Activated CD4-positive, CD25-positive, alpha-beta regulatory T cell treated with anti-CD3 and anti-CD28 coated beads, Interleukin-2, amount 50 U/mL, for 16 hours (primary cell): ENCODE measurements around the gene KRT5.
"Not testable (repeated sequence)": the region's sequence is repeated elsewhere in the genome, so short reads cannot be mapped to it uniquely, and the experiment has no call there.

Experiments used
- DNase-seq: peaks from one replicate; pipeline ENCODE4 v3.0.0-alpha.2; 2020; ENCODE audit warnings: low read depth, low spot score

Gene KRT5

DNA sequence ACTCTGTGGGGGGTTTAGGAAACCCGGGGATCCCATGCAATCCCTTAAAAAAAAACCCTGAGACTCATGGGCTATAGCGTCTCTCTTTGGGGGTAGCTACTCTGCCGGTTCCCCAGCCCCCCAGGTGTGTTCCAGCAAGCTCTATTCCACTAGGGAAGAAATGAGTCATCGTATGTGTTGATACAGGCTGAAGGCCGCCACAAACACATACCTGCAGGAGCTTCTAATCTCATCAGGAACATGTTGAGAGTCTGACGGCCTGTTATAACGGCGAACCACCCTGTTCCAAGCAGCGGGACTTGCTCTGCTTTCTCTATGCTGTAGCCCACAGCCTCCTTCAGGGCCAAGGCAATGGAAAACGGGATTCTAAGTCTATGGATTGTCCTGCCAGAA is 977 bp upstream of the KRT5 start:
- DNase-seq = no peak

DNA sequence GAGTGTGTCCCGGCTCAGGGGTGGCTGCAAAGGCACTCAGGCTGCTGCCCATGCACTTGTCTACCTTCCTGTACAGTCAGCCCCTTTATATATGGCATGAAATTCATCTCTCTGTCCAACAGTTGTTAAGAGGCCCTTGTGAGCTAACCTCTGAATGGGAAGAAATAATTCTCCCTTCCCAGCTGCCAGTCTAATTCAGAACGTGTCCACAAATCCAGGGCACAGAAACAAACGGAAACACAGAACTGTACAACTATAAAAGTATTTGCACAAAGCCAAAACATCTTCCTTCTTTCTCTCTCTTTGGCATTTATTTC is 849 bp downstream of the KRT5 start:
- DNase-seq = no peak

DNA sequence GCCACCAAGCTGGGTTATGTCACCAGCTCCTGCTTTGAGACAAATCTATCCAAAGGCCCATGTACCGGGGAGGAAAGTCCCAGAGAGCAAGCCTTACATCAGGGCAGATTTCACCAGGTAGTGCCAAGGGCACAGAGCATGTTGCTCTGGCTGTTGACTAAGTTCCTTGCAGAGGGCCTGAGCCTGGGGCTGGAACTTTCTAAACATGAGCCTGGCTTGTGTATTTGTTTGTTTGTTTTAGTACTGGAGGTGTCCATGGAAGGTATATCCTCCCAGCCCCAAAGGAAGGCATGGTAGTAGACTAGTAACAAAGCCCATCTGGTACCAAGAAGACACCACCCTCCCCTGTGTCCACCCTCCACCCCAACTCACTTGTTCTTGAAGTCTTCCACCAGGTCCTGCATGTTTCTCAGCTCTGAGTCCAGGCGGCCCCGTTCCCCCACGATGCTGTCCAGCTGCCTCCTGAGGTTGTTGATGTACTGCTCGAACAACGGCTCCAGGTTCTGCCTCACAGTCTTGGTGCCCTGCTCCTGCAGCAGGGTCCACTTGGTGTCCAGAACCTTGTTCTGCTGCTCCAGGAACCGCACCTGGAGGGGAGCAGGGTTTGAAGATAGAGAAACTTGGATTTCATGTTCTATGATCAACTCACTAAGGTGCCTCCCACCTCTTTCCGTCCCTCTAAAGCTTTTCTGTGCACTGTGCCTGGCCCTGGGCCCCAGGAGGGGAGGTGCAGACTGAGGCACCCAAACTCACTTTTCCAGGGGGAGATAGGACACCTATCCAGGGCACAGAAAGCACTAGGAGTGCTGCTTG is 1.4 kb downstream of the KRT5 start:
- no peak for DNase-seq

DNA sequence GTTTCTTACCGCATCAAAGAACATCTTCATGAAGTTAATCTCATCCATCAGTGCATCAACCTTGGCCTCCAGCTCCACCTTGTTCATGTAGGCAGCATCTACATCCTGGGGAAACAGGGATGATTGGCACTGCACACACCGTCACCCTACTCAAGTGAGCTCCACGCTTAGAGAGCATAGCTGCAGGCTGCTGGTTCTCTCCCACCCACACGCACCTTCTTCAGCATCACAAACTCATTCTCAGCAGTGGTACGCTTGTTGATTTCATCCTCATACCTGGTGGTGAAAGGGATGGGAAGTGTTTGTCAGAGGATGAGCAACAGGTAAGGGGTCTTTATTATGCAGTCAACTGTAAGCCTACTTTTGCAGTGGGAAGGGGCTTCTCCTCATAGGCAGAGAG is 2.3 kb downstream of the KRT5 start:
- DNase-seq = no peak

GRCh38 chr12:52517005-52517835 is 3.0 kb downstream of the KRT5 start:
- no peak for DNase-seq

GRCh38 chr12:52515927-52516831 is 4.0 kb downstream of the KRT5 start:
- DNase-seq = no peak

GRCh38 chr12:52515319-52515646 is 4.9 kb downstream of the KRT5 start:
- no peak for DNase-seq

GRCh38 chr12:52514471-52515318 is 5.5 kb downstream of the KRT5 start:
- no peak for DNase-seq

- no peak for DNase-seq
Measured at GRCh38 chr12:52513736-52514135, 6.5 kb downstream of the KRT5 start.

- DNase-seq = no peak
Measured at GRCh38 chr12:52508211-52508610, 12.0 kb downstream of the KRT5 start.

GRCh38 chr12:52506858-52507715 is 13.1 kb downstream of the KRT5 start:
- no peak for DNase-seq

DNA sequence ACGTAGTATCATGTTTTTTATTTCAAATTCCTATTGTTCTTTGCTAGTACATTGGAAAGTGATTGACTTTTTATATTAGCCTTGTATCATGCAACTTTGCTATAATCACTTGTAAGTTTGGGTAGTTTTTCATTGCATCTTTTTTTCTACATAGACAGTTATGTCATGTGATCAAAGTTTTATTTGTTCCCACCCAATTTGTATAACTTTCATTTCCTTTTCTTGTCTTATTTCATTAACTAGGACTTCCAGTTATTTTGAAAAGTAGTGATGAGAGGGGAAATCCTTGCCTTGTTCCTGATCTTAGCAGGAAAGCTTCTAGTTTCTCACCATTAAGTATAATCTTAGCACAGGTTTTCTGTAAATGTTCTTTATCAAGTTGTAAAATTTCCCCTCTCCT is 17.3 kb downstream of the KRT5 start:
- no peak for DNase-seq

GRCh38 chr12:52501490-52501889 is 18.7 kb downstream of the KRT5 start:
- no peak for DNase-seq

DNA sequence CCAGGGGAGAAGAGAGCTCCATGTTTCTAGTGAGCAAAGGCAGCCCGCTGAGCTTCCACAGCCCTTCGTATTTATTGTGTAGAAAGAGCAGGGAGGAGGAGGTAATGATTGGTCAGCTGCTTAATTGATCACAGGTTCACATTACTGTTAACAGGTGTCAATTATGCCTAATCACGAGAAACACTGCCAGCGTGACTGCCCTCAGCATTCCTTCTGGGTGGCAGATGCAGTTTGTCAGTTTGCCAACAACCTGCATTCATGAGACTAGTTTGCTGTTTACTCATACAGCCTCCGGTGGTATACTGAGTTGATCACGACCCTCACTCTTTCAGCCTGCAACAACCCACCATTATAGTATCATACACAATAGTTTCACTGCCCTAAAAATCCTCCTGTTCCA is 19.6 kb downstream of the KRT5 start:
- not testable (repeated sequence) for DNase-seq

DNA sequence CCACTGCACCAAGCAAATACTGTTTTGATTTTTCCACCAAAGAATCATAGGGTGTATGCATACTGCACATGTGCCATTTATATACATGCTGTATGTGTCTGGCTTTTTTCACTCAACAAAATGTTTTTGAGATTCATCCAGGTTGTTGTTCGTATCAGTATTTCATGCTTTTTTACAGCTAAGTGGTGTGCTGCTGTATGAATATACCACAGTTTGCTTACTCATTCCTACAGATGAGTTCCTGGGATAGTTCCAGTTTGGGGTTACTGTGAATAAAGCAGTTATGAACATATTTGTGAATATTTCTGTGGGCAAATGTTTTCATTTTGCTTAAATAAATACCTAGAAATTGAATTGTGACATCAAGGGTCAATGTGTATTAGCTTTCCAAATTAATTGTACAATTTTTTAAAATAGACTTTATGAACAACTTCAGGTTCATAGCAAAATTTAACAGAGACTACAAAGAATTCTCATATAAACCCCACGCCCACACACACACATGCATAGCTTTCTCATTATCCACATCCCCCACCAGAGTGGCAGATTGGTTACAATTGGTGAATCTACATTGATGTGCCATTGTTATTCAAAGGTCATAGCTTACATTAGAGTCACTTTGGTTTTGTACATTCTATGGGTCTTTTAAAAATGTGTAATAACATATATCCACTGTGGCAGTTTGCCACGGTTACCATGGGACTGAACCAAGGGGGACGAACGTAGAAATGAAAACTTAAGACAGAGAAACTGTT is 20.2 kb downstream of the KRT5 start:
- no peak for DNase-seq

DNA sequence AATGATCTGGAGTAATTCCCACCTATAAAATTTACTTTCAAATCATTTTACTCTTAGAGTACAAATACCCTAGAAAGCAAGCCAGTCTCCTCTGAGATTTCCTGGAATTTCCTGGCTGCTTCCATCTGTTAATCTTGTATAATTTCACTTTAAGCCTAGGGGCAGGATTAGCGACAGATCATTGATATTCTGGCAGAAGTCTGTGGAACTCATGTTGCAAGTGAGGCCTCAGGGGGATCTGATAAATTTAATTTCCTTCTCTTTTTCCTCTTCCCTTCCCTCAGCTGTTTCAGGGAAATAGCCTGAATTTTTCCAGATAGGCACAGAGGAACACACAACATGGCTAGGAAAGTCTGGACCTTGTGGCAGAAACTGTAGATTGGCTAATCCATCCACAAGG is 21.2 kb downstream of the KRT5 start:
- no peak for DNase-seq

- no peak for DNase-seq
Measured at GRCh38 chr12:52497975-52498374, 22.2 kb downstream of the KRT5 start.

GRCh38 chr12:52496590-52497071 is 23.6 kb downstream of the KRT5 start:
- no peak for DNase-seq

GRCh38 chr12:52496054-52496453 is 24.1 kb downstream of the KRT5 start:
- no peak for DNase-seq
